Endothelial cell of umbilical vein (primary cell): Measurements from ENCODE around the gene CCNK. TPM values are rescaled to one million over a fixed set of nuclear protein-coding genes. Genes with fewer than 3 reads are reported as not detected.

Experiments
- BruUV-seq: library from RNA; stranded (reverse); fragments of 400-500 nt; replicated peaks from 2 replicates; lab custom pipeline; 2021; lab: Mats Ljungman, UMichigan
- CTCF ChIA-PET: fragments of 300-600, 350-600 bp; sonication (Branson Sonifier 250); formaldehyde crosslinking; loops from one replicate; lab custom pipeline; 2021; ENCODE audit warnings: antibody characterized with exemption, inconsistent platforms; lab: Charles Lee
- POLR2A ChIA-PET: fragments of 300-600, 350-600 bp; sonication (Branson Sonifier 250); formaldehyde crosslinking; loops from one replicate; lab custom pipeline; 2021; ENCODE audit warnings: antibody characterized with exemption, inconsistent platforms; lab: Charles Lee
- DNase-seq: peaks from one replicate; pipeline ENCODE4 v3.0.0-alpha.2; 2011; ENCODE audit warnings: low read depth, low spot score
- FAIRE-seq: peaks from 2 replicates; lab custom pipeline; 2011; peaks lifted over from hg19 to GRCh38; lab: Jason Lieb, UNC
- H2AFZ ChIP-seq: 2 replicates; pipeline ENCODE4 v1.6.0; 2012; ENCODE audit warnings: low read depth, low read length, control low read depth, inconsistent platforms
- H3K27ac ChIP-seq: 2 replicates; pipeline ENCODE4 v1.5.1; 2011; ENCODE audit warnings: low read depth, mild to moderate bottlenecking, control low read depth, low read length, moderate library complexity; ENCODE audit not compliant: insufficient read depth
- H3K27me3 ChIP-seq, 2 experiments: 2 replicates each; pipeline versions ENCODE4 v1.6.0 to v1.6.1; 2011; ENCODE audit warnings: low read length in 2 of 2, mixed read lengths in 1 of 2; ENCODE audit not compliant: control insufficient read depth in 2 of 2, insufficient read depth in 2 of 2
- H3K36me3 ChIP-seq, 2 experiments: 2 replicates in 1 of 2; 3 replicates in 1 of 2; pipeline ENCODE4 v1.5.1; 2011; ENCODE audit warnings: low read length in 2 of 2, mild to moderate bottlenecking in 1 of 2, moderate library complexity in 1 of 2; ENCODE audit not compliant: control insufficient read depth in 2 of 2, insufficient read depth in 2 of 2; ENCODE audit errors: extremely low read depth in 1 of 2
- H3K4me1 ChIP-seq: 3 replicates; pipeline ENCODE4 v1.5.1; 2011; ENCODE audit warnings: mild to moderate bottlenecking, low read length; ENCODE audit not compliant: control insufficient read depth, insufficient read depth; ENCODE audit errors: extremely low read depth
- H3K4me2 ChIP-seq: 2 replicates; pipeline ENCODE4 v1.6.1; 2011; ENCODE audit warnings: low read length, control low read depth, mixed read lengths; ENCODE audit not compliant: insufficient read depth
- H3K4me3 ChIP-seq, 3 experiments: fragments of 200-600 bp in 1 of 3; sonication (generic), shearing (Covaris generic) in 1 of 3; replicated peaks in 1 of 3; 2 replicates each; pipeline ENCODE4 v1.5.1; 2011 to 2016; ENCODE audit warnings: control low read depth in 3 of 3, low read length in 3 of 3, mild to moderate bottlenecking in 2 of 3, inconsistent platforms in 1 of 3, low read depth in 1 of 3, moderate library complexity in 1 of 3; ENCODE audit not compliant: insufficient read depth in 1 of 3
- H3K79me2 ChIP-seq: 2 replicates; pipeline ENCODE4 v1.6.0; 2012; ENCODE audit warnings: low read length, inconsistent platforms; ENCODE audit not compliant: control insufficient read depth, insufficient read depth
- H3K9ac ChIP-seq: replicated peaks from 2 replicates; pipeline ENCODE3; 2011; ENCODE audit warnings: low read length, control low read depth; ENCODE audit not compliant: insufficient read depth; ENCODE audit errors: extremely low read depth
- H3K9me1 ChIP-seq: replicated peaks from 3 replicates; pipeline ENCODE4 v1.6.0; 2011; ENCODE audit warnings: mild to moderate bottlenecking, low read length; ENCODE audit not compliant: control insufficient read depth, insufficient read depth; ENCODE audit errors: extremely low read depth
- H3K9me3 ChIP-seq: replicated peaks from 2 replicates; pipeline ENCODE4 v1.5.1; 2012; ENCODE audit warnings: low read length, inconsistent platforms; ENCODE audit not compliant: control insufficient read depth, insufficient read depth
- H4K20me1 ChIP-seq: replicated peaks from 2 replicates; pipeline ENCODE3; 2011; ENCODE audit warnings: mild to moderate bottlenecking, low read length; ENCODE audit not compliant: control insufficient read depth, insufficient read depth; ENCODE audit errors: extremely low read depth
- CTCF ChIP-seq, 2 donors: IDR thresholded peaks; 1 replicate in 1 of 2; 2 replicates in 1 of 2; pipeline ENCODE4 v1.5.1; 2011; ENCODE audit warnings: low read length in 2 of 2, mild to moderate bottlenecking in 2 of 2, moderate library complexity in 2 of 2, control low read depth in 1 of 2, inconsistent platforms in 1 of 2, low read depth in 1 of 2; ENCODE audit not compliant: insufficient read depth in 1 of 2; ENCODE audit errors: extremely low read depth in 1 of 2
- EZH2 ChIP-seq: IDR thresholded peaks from 2 replicates; pipeline ENCODE4 v1.6.1; 2012; ENCODE audit warnings: borderline replicate concordance, low read depth, mild to moderate bottlenecking, moderate library complexity, low read length, inconsistent platforms; ENCODE audit not compliant: severe bottlenecking
- FOS ChIP-seq: IDR thresholded peaks from 2 replicates; pipeline ENCODE4 v1.6.1; 2011; ENCODE audit warnings: mild to moderate bottlenecking, low read length, moderate library complexity, borderline replicate concordance; ENCODE audit not compliant: insufficient read depth
- GATA2 ChIP-seq: IDR thresholded peaks from 2 replicates; pipeline ENCODE4 v1.7.0; 2011; ENCODE audit warnings: low read depth, mild to moderate bottlenecking, moderate library complexity, mixed read lengths, low read length; ENCODE audit not compliant: insufficient read length, insufficient read depth
- JUN ChIP-seq: IDR thresholded peaks from 2 replicates; pipeline ENCODE4 v1.6.1; 2011; ENCODE audit warnings: borderline replicate concordance, low read depth; ENCODE audit not compliant: insufficient read length, insufficient read depth
- MAX ChIP-seq: IDR thresholded peaks from 2 replicates; pipeline ENCODE4 v1.6.1; 2011; ENCODE audit not compliant: insufficient read depth, insufficient read length
- MYC ChIP-seq: IDR thresholded peaks from one replicate; pipeline ENCODE4 v1.6.1; 2011; ENCODE audit warnings: mild to moderate bottlenecking, low read depth, low read length
- POLR2A ChIP-seq: IDR thresholded peaks from 2 replicates; pipeline ENCODE4 v1.6.1; 2012; ENCODE audit warnings: low read depth, mild to moderate bottlenecking, control low read depth, low read length
- POLR2AphosphoS5 ChIP-seq: IDR thresholded peaks from 2 replicates; pipeline ENCODE4 v1.6.1; 2012; ENCODE audit warnings: low read depth, mild to moderate bottlenecking, control low read depth, low read length, moderate library complexity; ENCODE audit not compliant: insufficient read depth
- dilution Hi-C: fragments of 300-500 bp; cut with MboI; formaldehyde crosslinking; loops from one replicate; pipeline ENCODE4 v1.15.0; 2019; ENCODE audit warnings: low sequenced_read_pairs; ENCODE audit not compliant: extremely low pct_ligation_motif_present
- intact Hi-C: fragments of 100-400 bp; cut with micrococcal nuclease; formaldehyde crosslinking; loops from one replicate; pipeline ENCODE4 v1.10.0; 2022
- polyA plus RNA-seq, 4 experiments: library from polyadenylated mRNA; depleted of rRNA in 3 of 4; stranded (reverse) in 3 of 4; unstranded in 1 of 4; fragments of >200 nt; gene quantifications; 2 replicates each; pipeline versions ENCODE4 v1.2.1 to v1.2.3, GENCODE V29; 2011 to 2012; ENCODE audit warnings: missing spikeins in 1 of 4
- total RNA-seq: library from RNA; stranded (reverse); gene quantifications from 2 replicates; pipeline ENCODE4 v1.2.3, GENCODE V29; 2021

CCNK gene
- total and polyA plus RNA-seq, 2 donors (not counting 3 experiments of a cell fraction or from before 2014, with no cell fraction given) = 11.9 to 59.3 TPM

DNA sequence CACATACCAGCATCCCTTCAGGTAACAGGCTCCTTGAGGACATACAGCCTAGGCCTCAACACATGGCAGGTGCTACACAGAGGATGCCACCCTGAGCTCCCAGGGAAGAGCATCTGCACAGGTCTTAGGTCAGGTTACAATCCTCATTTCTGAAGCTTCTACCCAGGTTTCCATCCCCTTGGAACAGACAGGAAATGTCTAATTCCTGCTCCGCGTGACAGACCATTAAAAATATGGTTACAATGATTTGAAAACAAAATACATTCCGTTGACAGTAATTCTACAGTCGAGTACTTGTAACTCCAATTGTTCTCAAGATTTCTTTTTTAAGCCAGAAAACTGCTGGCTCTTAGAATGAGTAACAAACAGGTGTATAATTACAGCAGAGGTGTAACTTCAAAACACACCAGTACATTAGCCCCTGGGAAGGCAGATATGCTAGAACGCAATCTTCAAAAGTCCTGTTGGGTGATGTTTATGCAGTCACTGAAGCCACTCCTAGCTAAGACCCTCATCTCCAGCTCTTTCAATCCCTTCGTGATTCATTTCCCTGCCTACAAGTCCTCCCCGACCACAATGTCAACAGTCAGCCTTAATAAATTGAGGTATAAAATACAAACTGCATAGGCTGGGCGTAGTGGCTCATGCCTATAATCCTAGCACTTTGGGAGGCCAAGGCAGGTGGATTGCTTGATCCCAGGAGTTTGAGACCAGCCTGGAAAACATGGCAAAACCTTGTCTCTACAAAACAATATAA lies 12.2 kb upstream of the CCNK start:
- Histone ChIP-seq H3K4me2 (peak overlapping the region; percentile 33), H3K9me1 (no peaks in the 10 kb centered on the region), H2AFZ (no peak overlapping the region), H3K27me3 (no peaks in the 10 kb centered on the region), H3K79me2 (peaks cover 75% of the 10 kb centered on the region), H3K9ac (no peak overlapping the region), H4K20me1 (no peaks in the 10 kb centered on the region), H3K4me1 (peaks cover 22% of the 10 kb centered on the region), H3K9me3 (no peaks in the 10 kb centered on the region), H3K4me3 (no peak overlapping the region), H3K27ac (peak overlapping the region; percentile 40), H3K36me3 (peaks cover 2% of the 10 kb centered on the region in 2 experiments)
- TF ChIP-seq FOS (peak; percentile 25), EZH2 (no peak)
- ChIA-PET CTCF (interaction anchor here (1.0 to 1.1 kb wide), 2 partner anchors 54 to 80 kb away, joined by 3 to 4 read pairs; no protein-coding TSS in a partner anchor), POLR2A (interaction anchor here (1.4 kb wide), 1 partner anchor 12 kb away, joined by 4 read pairs; the partner anchor contains the start of gene SETD3)
- BruUV-seq = no TSS peak
- DNase-seq (peak; percentile 74), FAIRE-seq (peak; percentile 80)
- dilution Hi-C loops = no loop called here
- intact Hi-C loops = no loop called here

GRCh38 chr14:99471731-99472130 lies 9.5 kb upstream of the CCNK start:
- Histone ChIP-seq H4K20me1 (peaks cover 3% of the 10 kb centered on the region), H3K36me3 (no peaks in the 10 kb centered on the region), H3K9me3 (no peaks in the 10 kb centered on the region), H3K27me3 (no peaks in the 10 kb centered on the region), H3K4me1 (peaks cover 22% of the 10 kb centered on the region), H3K79me2 (peaks cover 90% of the 10 kb centered on the region), H3K4me2 (no peak overlapping the region), H2AFZ (no peak overlapping the region), H3K4me3 (no peak overlapping the region), H3K9me1 (no peaks in the 10 kb centered on the region), H3K9ac (no peak overlapping the region), H3K27ac (no peak overlapping the region)
- DNase-seq (no peak), FAIRE-seq (no peak)
- TF ChIP-seq CTCF (IDR thresholded peaks at IDR 0.05; ENCODE audit: extremely low read depth in 1 of 2, insufficient read depth in 1 of 2, low read depth in 1 of 2, low read length in 2 of 2) = no peak
- TF ChIP-seq MAX = no peak
- TF ChIP-seq JUN = no peak
- no peak for TF ChIP-seq EZH2
- no peak for TF ChIP-seq FOS
- TF ChIP-seq POLR2AphosphoS5 = no peak
- TF ChIP-seq GATA2 = no peak
- no peak for TF ChIP-seq POLR2A
- no peak for TF ChIP-seq MYC
- POLR2A ChIA-PET = no interaction called here
- dilution Hi-C loops = no loop called here
- CTCF ChIA-PET = interaction anchor here (1.3 to 1.5 kb wide), 2 partner anchors 11 to 56 kb away, joined by 3 to 4 read pairs; no protein-coding TSS in a partner anchor
- intact Hi-C loops = no loop called here
- BruUV-seq = no TSS peak
